Measurements from ENCODE around the gene CALHM3. TPM values are rescaled to one million over a fixed set of nuclear protein-coding genes. Genes with fewer than 3 reads are reported as not detected.

Gene CALHM3
- total RNA-seq, 1 experiment from 2014 or later = not detected

GRCh38 chr10:103472005-103472404 lies 7.0 kb downstream of the CALHM3 start:
- Histone ChIP-seq H3K4me3 (ENCODE audit: low read depth, low read length, poor library complexity, severe bottlenecking) (no peak overlapping the region), H3K9me3 (ENCODE audit: low read depth, low read length, poor library complexity, severe bottlenecking) (no peaks in the 10 kb centered on the region), H3K4me1 (ENCODE audit: insufficient read depth, low read length, poor library complexity, severe bottlenecking) (no peaks in the 10 kb centered on the region), H3K27ac (ENCODE audit: low read depth, low read length, poor library complexity, severe bottlenecking) (no peak overlapping the region), H3K27me3 (replicated peaks; ENCODE audit: insufficient read depth, low read depth, low read length, poor library complexity) (no peaks in the 10 kb centered on the region), H3K36me3 (ENCODE audit: insufficient read depth, low read length, poor library complexity, severe bottlenecking) (no peaks in the 10 kb centered on the region)
- BruUV-seq (replicated peaks) = no TSS peak
- CTCF ChIA-PET = no interaction called here
- intact Hi-C loops (cut with micrococcal nuclease; ENCODE audit: unreplicated experiment) = no loop called here
- POLR2A ChIA-PET (ENCODE audit: low non-redundant PET) = no interaction called here
- no peak for DNase-seq (ENCODE audit: low spot score)
- TF ChIP-seq EZH2 (IDR thresholded peaks at IDR 0.05; ENCODE audit: borderline replicate concordance, low read depth, low read length, poor library complexity, severe bottlenecking) (no peak), CTCF (conservative IDR thresholded peaks at IDR 0.05; ENCODE audit: low read depth, low read length) (no peak)

- Histone ChIP-seq H3K4me3 (ENCODE audit: low read depth, low read length, poor library complexity, severe bottlenecking) (no peak overlapping the region), H3K27ac (ENCODE audit: low read depth, low read length, poor library complexity, severe bottlenecking) (no peak overlapping the region), H3K4me1 (ENCODE audit: insufficient read depth, low read length, poor library complexity, severe bottlenecking) (no peaks in the 10 kb centered on the region), H3K27me3 (replicated peaks; ENCODE audit: insufficient read depth, low read depth, low read length, poor library complexity) (no peaks in the 10 kb centered on the region), H3K36me3 (ENCODE audit: insufficient read depth, low read length, poor library complexity, severe bottlenecking) (no peaks in the 10 kb centered on the region), H3K9me3 (ENCODE audit: low read depth, low read length, poor library complexity, severe bottlenecking) (no peaks in the 10 kb centered on the region)
- TF ChIP-seq CTCF (conservative IDR thresholded peaks at IDR 0.05; ENCODE audit: low read depth, low read length) (no peak), EZH2 (IDR thresholded peaks at IDR 0.05; ENCODE audit: borderline replicate concordance, low read depth, low read length, poor library complexity, severe bottlenecking) (no peak)
- POLR2A ChIA-PET (ENCODE audit: low non-redundant PET) = no interaction called here
- intact Hi-C loops (cut with micrococcal nuclease; ENCODE audit: unreplicated experiment) = no loop called here
- DNase-seq (ENCODE audit: low spot score) = no peak
- BruUV-seq (replicated peaks) = no TSS peak
- CTCF ChIA-PET = no interaction called here
Measured at GRCh38 chr10:103470761-103471653, 8.0 kb downstream of the CALHM3 start.

- ChIA-PET POLR2A (ENCODE audit: low non-redundant PET) (no interaction called here), CTCF (no interaction called here)
- intact Hi-C loops (cut with micrococcal nuclease; ENCODE audit: unreplicated experiment) = no loop called here
- BruUV-seq (replicated peaks) = no TSS peak
- no peaks in the 10 kb centered on the region for H3K4me1 ChIP-seq (ENCODE audit: insufficient read depth, low read length, poor library complexity, severe bottlenecking)
- H3K9me3 ChIP-seq (ENCODE audit: low read depth, low read length, poor library complexity, severe bottlenecking) = no peaks in the 10 kb centered on the region
- no peak for DNase-seq (ENCODE audit: low spot score)
- TF ChIP-seq CTCF (conservative IDR thresholded peaks at IDR 0.05; ENCODE audit: low read depth, low read length) (no peak), EZH2 (IDR thresholded peaks at IDR 0.05; ENCODE audit: borderline replicate concordance, low read depth, low read length, poor library complexity, severe bottlenecking) (no peak)
- H3K4me3 ChIP-seq (ENCODE audit: low read depth, low read length, poor library complexity, severe bottlenecking) = no peak overlapping the region
- H3K27ac ChIP-seq (ENCODE audit: low read depth, low read length, poor library complexity, severe bottlenecking) = no peak overlapping the region
- no peaks in the 10 kb centered on the region for H3K27me3 ChIP-seq (replicated peaks; ENCODE audit: insufficient read depth, low read depth, low read length, poor library complexity)
- H3K36me3 ChIP-seq (ENCODE audit: insufficient read depth, low read length, poor library complexity, severe bottlenecking) = no peaks in the 10 kb centered on the region
Measured at GRCh38 chr10:103469201-103469600, 9.8 kb downstream of the CALHM3 start.

All from A673 (cell line).